HG03039 (cell line): ENCODE data around the gene NAA60.

ENCODE experiments used
- ATAC-seq: cut with Tn5 transposase; IDR thresholded peaks from one replicate; pipeline ENCODE4 v1.9.1; 2021; ENCODE audit warnings: mild to moderate bottlenecking, moderate library complexity; ENCODE audit not compliant: unreplicated experiment

NAA60 gene

GRCh38 chr16:3536271-3536731 is 92.8 kb downstream of the NAA60 start:
- no peak for ATAC-seq
